ENCODE measurements around the gene HNRNPA2B1.
"Not testable (repeated sequence)": the region's sequence is repeated elsewhere in the genome, so short reads cannot be mapped to it uniquely, and the experiment has no call there.

The HNRNPA2B1 gene

DNA sequence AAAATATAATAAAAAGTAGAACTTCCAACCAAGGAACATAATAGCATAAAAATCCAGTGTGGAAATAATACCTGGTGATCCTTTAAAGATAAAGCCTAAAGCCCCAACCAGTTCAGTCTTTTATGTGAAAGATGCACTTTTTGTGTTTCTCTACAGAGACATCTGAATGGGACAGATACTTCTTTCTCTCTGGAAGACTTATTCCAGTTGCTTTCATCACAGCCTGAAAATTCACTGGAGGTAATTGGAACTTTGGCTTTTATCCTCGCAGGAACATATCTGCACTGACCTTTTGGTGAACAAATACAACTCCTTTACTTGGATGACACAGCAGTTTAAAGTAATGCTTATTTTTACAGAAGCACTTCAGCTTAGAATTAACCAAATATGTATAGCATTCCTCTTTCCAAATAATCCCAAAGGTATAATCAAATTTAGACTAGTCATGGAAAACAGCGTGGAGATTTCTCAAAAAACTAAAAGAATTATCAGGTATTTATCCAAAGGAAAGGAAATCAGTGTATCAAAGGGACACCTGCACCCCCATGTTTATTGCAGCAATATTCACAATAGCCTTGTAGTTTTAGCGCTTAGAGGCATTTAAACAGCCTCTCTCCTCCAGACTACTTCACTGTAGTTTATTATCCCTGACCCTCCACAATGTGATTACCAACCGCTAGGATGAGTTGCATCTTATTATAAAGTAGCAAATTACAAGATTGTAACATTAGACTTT, 16.8 kb downstream of the HNRNPA2B1 start:
- no peak for DNase-seq

DNA sequence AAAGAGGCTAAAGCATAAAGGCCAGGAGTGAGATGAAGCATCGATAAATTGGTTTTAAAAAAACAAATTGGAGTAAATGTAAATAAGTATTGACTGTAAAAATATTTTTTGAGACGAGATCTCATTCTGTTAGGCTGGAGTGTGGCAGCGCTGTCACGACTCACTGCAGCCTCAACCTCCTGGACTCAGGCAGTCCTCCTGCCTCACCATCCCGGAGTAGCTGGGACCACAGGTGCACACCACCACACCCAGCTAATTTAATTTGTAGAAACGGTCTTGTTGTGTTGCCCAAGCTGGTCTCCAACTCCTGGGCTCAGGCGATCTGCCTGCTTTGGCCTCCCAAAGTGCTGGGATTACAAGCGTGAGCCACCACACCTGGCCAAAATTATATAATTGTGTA, 17.8 kb downstream of the HNRNPA2B1 start:
- no peak for DNase-seq

DNA sequence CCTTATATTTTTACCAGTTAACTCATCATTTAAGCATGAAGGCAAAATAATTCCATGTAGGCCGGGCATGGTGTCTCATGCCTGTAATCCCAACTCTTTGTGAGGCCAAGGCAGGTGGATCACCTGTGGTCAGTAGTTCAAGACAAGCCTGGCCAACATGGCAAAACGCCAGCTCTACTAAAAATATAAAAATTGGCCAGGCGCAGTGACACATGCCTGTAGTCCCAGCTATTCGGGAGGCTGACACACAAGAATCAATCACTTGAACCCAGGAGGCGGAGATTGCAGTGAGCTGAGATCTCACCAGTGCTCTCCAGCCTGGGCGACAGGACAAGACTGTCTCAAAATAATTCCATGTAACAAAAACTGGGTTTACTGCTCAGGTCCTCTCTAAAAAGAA, 18.3 kb downstream of the HNRNPA2B1 start:
- DNase-seq, result no peak

DNA sequence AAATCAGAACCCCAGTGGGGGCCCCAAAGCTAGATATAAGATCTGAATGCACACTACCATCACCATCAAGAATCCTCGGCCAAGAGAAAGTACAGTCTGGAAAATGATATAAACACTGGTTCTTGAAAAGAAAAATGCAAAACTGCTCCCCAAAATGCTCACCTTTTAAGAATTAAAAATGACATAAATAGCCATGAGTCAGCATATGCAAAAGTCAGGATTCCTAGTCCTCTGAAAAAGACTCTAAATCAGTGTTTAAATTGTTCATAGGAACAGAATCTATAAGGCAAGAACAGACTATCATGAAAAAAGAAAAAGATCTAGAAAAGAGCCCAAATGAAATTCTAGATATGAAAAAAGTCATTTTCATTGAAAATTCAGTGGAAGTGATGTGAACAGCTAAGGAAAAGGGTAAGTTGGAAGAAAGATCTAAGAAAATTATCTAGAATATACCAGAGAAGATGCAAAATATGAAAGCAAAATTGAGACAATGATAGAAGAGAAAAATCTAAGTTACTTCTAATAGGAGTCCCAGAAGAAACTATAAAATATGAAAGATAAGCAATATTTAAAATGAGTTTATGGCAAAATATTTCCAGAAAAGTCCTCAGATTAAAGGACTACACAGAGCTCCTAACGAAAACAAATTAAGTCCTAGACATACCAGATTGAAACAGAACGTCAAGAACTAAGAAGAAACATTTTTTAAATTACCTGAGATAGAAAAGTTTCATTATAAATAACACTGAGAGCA, 18.9 kb downstream of the HNRNPA2B1 start:
- DNase-seq, result no peak

DNA sequence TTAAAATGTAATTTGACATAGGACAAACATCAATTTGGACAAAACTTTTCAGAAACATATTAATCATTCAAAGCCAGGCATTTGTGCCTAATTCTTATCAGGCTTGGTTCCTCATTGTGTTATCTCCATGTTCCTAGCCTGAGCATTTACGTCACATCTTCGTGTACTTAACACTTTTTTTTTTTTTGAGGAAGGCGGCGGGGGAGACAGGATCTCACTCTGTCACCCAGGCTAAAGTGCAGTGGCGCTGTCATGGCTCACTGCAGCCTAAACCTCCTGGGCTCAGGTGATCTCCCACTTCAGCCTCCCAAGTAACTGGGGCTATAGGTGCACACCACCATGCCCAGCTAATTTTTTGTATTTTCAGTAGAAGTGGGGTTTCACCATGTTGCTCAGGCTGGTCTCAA, 19.8 kb downstream of the HNRNPA2B1 start:
- no peak for DNase-seq

DNA sequence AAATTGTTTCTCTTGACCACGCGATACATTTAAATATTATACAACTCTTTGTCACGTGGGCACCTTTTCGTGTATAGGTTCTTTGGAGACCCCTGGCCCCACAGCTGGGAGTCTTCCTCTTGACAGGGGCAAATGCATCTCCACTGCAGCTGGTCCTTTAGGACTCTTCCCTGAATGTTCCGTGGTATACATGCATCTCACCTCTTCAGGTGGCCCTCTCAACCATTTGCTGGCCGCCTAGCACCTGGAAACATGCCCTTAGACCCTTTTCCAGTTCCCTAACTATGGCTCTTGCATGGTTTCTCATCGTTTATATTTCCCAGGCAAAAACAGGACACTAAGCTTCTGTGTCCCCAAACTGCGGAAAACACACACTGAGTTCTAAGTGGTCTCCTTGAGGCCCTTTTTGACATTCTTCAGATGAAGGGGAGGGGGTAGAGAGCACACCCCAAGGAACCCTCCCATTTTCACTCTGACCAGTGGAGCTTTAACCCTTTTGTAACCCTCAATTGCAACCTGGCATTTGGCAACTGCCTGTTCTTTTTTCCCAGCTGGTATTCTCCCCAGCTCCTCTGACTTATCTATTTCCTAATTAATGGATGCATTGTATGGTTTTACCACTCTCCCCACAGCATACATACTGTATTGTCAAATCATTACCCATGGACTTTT, 20.6 kb downstream of the HNRNPA2B1 start:
- DNase-seq, result no peak

DNA sequence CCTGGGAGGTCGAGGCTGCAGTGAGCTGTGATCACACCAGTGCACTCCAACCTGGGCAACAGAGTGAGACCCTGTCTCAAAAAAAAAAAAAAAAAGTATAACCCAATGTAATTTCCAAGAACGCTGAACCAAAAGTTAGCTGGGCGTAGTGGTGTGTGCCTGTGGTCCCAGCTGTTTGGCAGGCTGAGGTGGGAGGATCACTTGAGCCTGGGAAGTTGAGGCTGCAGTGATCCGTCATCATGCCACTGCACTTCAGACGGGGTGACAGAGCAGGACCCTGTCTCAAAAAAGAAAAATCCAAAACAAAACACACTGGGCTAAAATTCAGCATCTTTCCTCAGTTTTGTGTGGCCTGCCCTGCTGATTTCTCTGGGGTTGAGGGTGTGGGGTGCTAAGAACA, 21.1 kb downstream of the HNRNPA2B1 start:
- DNase-seq, result no peak

- DNase-seq, result no peak
These were observed 22.1 kb downstream of the HNRNPA2B1 start for GRCh38 chr7:26178272-26178960.

- DNase-seq, result not testable (repeated sequence)
These were observed 23.3 kb downstream of the HNRNPA2B1 start for GRCh38 chr7:26177269-26177668.

DNA sequence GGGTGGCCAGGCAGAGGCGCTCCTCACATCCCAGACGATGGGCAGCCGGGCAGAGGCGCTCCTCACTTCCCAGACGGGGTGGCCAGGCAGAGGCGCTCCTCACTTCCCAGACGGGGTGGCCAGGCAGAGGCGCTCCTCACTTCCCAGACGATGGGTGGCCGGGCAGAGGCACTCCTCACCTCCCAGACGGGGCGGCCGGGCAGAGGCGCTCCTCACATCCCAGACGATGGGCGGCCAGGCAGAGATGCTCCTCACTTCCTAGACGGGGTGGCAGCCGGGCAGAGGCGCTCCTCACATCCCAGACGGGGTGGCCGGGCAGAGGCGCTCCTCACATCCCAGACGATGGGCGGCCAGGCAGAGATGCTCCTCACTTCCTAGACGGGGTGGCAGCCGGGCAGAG, 23.9 kb downstream of the HNRNPA2B1 start:
- not testable (repeated sequence) for DNase-seq

GRCh38 chr7:26175903-26176302, 24.6 kb downstream of the HNRNPA2B1 start:
- not testable (repeated sequence) for DNase-seq

DNA sequence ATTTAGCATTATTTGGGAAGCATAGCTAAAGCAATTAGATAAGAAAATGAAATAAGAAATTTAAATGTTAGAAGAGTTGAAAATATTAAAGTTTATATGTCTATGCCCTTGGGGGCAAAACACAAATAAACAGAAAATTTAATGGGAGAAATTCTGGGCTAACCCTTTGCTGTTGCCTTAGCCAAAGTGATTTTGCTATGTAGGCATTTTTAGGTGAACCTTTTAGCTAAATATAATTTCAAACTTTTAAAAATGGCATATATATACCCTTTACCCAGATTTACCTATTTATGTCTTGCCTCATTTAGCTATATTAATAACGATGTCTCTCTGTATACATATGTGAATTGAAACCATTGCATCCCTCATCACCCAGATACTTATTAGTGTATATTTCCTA, 28.5 kb downstream of the HNRNPA2B1 start:
- no peak for DNase-seq

GRCh38 chr7:26171601-26172000, 28.9 kb downstream of the HNRNPA2B1 start:
- no peak for DNase-seq

DNA sequence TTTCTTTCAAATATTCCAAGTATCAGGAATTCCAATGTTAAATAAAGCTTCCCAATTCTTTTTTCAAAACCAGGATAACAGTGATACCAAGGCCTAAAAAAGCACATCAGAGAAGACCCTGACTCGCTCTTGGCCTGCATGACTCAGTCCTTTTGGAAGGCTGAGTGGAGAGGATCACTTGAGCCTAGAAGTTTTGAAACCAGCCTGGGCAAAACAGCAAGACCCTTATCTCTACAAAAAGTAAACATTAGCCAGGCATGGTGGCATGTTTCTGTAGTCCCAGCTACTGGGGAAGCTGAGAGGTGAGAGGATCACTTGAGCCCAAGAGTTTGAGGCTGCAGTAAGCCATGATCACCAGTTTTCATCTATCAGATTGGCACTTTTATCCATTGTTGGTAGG, 29.9 kb downstream of the HNRNPA2B1 start:
- DNase-seq, result no peak

DNA sequence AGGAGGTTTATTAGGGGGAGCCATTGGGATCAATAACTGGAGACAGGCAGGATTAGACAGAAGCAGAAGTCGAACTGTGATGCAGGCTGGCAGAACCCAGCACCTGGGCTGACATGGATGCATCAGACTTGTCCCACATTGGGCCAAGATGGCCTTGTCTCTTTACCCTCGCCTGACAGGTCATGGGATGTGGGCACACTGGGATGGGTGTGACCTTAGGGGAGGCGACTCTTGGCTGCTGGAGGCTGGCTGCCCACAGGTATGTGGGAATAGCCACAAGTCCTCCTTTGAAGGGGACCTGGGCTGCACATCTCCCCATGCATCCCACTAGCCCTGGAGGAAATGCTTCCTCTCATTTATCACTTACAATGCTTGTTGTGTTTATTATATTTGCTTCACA, 31.3 kb downstream of the HNRNPA2B1 start:
- DNase-seq, result no peak

GRCh38 chr7:26168458-26169023, 32.0 kb downstream of the HNRNPA2B1 start:
- DNase-seq, result no peak

DNA sequence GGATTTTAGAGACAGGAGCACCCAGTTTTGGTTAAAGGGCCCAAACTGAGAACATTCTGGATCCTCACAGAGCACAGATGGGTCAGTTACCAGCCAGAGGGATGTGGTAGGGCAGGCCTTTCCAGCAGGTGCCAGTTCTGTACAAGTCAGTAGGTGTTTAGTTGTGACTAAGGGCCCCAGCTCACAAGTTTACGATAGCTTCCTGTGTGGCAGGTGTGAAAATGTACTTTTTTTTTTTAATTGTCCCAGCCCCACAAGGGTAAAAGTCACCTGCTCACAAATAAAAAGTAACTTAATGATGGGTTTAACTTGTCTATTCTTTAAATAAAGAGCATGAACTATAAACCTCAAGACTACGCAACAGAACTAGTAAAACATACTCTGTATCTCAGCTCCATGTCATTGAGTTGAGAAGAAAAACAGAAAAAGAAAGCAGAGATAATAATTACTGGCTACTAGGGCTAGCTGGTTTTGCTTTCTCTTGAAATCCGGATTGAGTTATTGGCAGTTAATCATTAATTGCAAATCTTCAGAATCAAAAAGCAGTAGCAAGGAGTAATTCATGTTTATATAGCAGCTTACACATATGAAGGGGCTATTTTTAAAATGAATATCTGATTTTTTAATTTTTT, 33.1 kb downstream of the HNRNPA2B1 start:
- DNase-seq, result no peak

GRCh38 chr7:26166684-26167266, 33.8 kb downstream of the HNRNPA2B1 start:
- no peak for DNase-seq

- no peak for DNase-seq
These were observed 34.4 kb downstream of the HNRNPA2B1 start for GRCh38 chr7:26165950-26166683.

GRCh38 chr7:26163804-26164203, 36.7 kb downstream of the HNRNPA2B1 start:
- DNase-seq, result not testable (repeated sequence)

- DNase-seq, result no peak
These were observed 38.1 kb downstream of the HNRNPA2B1 start for GRCh38 chr7:26162431-26162830.
